Mesodermal cell (in vitro differentiated cells): ENCODE results near the gene RBMS3.
A peak's percentile ranks its signal among the peaks of the same experiment; 100 is the strongest.

ENCODE experiments used
- H3K27ac ChIP-seq: 2 replicates; pipeline ENCODE4 v1.7.0; 2013; ENCODE audit warnings: mild to moderate bottlenecking, low read depth, low read length, moderate library complexity; ENCODE audit not compliant: severe bottlenecking
- H3K36me3 ChIP-seq: 2 replicates; pipeline ENCODE4 v1.7.1; 2013; ENCODE audit warnings: mild to moderate bottlenecking, low read length, moderate library complexity; ENCODE audit not compliant: control insufficient read depth, insufficient read depth
- H3K4me1 ChIP-seq: one replicate; pipeline ENCODE4 v1.7.1; 2013; ENCODE audit warnings: mild to moderate bottlenecking, low read length; ENCODE audit not compliant: insufficient read depth, control insufficient read depth, poor library complexity, severe bottlenecking
- H3K4me3 ChIP-seq: 2 replicates; pipeline ENCODE4 v1.7.0; 2013; ENCODE audit warnings: low read length, control low read depth, mild to moderate bottlenecking; ENCODE audit not compliant: insufficient read depth, poor library complexity, severe bottlenecking; ENCODE audit errors: extremely low read depth
- H3K9me3 ChIP-seq: 2 replicates; pipeline ENCODE4 v1.7.1; 2013; ENCODE audit warnings: mild to moderate bottlenecking, low read length, moderate library complexity; ENCODE audit not compliant: control insufficient read depth
- WGBS, 2 experiments: methylation state at CpG; one replicate each; pipeline ENCODE4 v1.1.5; 2013; ENCODE audit warnings: missing lambda C conversion rate in 2 of 2; ENCODE audit not compliant: insufficient coverage in 2 of 2; 5-methylcytosine and 5-hydroxymethylcytosine counted together

The RBMS3 gene

DNA sequence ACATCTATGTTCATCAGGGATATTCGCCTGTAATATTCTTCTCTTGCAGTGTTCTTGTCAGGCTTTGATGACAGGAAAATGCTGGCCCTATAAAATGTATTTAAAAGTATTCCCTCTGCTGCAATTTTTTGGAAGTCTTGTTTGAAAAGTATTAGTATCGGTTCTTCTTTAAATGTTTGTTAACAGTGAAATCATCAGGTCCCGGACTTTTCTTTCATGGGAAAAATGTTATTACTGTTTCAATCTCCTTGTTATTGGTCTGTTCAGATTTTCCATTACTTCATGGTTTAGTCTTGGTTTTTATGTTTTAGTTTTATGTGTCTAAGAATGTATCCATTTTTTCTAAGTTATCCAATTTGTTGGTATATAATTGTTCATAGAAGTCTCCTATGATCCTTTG is 225.6 kb downstream of the RBMS3 start:
- no peaks in the 10 kb centered on the region for H3K4me1 ChIP-seq
- peaks cover 13% of the 10 kb centered on the region for H3K36me3 ChIP-seq
- H3K27ac ChIP-seq: no peak overlapping the region
- WGBS, 2 experiments: 89 to 100% methylated on average over 1 to 3 of the region's 3 CpGs
- peaks cover 9% of the 10 kb centered on the region for H3K9me3 ChIP-seq
- H3K4me3 ChIP-seq: no peak overlapping the region

DNA sequence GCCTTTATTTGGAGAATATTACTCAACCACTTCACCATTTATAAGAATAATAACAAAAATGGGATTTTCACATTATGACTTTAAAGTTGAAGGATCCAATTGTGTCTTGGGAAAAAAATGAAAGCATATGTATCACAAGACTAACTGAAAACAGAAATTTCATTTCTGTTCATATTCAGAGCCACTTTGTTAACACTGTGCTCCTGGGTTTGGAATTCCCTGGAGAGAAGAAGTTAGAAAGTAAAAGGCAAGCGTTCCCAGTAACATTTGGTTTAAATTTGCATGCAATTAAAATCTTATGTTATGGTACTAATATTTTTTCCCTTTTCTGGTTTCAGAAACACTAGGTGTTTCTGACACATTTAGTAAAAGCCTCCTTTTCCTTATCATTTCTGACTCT is 230.8 kb downstream of the RBMS3 start:
- Histone ChIP-seq H3K4me3 (no peak overlapping the region), H3K4me1 (peaks cover 32% of the 10 kb centered on the region), H3K9me3 (no peaks in the 10 kb centered on the region), H3K27ac (no peak overlapping the region), H3K36me3 (no peaks in the 10 kb centered on the region)
- no CpG with 5 or more reads among the region's 1 CpG for WGBS, 2 experiments

DNA sequence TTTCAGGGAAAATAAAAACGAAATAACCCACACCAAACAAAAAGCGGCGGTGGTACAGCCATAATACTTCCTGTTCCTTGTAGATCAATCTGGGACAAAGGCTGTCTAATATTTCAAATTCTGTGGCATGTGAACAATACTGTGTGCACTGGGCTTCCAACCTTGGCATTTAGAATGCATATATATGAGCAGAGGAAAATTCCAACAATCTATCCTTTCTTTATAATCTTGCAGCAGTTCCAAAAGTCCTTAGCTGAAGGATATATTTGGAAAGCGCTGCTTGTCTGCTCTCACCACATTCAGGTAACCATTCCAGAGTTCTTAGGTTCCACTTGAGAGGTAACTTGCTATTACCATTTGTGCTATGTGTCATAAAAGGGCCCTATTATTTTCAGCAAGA is 231.8 kb downstream of the RBMS3 start:
- Histone ChIP-seq H3K9me3 (no peaks in the 10 kb centered on the region), H3K36me3 (no peaks in the 10 kb centered on the region), H3K4me3 (no peak overlapping the region), H3K27ac (no peak overlapping the region), H3K4me1 (peaks cover 32% of the 10 kb centered on the region)
- 80 to 100% methylated on average over 1 to 3 of the region's 4 CpGs for WGBS, 2 experiments

DNA sequence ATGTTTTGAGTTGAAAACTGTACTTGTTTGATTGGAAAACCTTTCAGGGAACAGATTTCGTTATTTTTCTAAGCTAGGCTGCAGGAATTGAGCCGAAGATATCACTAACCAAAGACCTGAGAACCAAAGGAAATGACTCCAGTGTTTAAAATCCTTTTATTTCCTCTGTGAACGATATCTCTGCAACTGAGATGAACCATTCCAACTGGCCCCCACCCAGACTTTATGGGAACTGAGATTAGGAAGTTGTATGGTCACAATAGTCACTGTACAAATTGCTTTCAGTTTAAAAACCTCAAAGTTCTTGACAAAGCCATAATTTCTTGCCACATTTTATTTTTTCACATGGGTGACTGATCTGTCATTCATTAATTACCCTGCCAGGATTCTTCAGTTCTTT is 232.4 kb downstream of the RBMS3 start:
- no peak overlapping the region for H3K4me3 ChIP-seq
- H3K27ac ChIP-seq: peak overlapping the region; percentile 66
- H3K36me3 ChIP-seq: no peaks in the 10 kb centered on the region
- WGBS, 2 experiments: 94 to 100% methylated on average over 2 of the region's 3 CpGs
- peaks cover 32% of the 10 kb centered on the region for H3K4me1 ChIP-seq
- H3K9me3 ChIP-seq: no peaks in the 10 kb centered on the region

DNA sequence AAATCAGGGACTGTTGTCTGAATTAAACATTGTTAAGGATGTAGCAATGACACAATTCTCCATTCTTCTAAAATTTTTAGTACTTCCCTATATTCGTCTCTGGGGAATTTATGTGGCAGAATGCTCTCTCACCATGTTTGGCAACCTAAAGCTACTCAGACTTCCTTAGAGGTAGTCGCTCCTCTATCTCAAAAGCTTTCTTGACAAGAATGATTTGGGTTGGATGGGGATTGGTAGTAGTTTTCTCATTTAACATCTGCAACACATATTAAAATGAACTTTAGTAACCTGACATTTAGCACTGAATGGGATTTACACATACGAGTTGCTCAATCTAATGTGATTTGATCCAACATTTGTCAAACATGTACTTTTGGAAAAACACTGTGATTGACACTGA is 233.3 kb downstream of the RBMS3 start:
- WGBS, 2 experiments: no CpG with 5 or more reads among the region's 3 CpGs
- H3K9me3 ChIP-seq: no peaks in the 10 kb centered on the region
- no peak overlapping the region for H3K27ac ChIP-seq
- no peaks in the 10 kb centered on the region for H3K36me3 ChIP-seq
- H3K4me3 ChIP-seq: no peak overlapping the region
- peaks cover 35% of the 10 kb centered on the region for H3K4me1 ChIP-seq

DNA sequence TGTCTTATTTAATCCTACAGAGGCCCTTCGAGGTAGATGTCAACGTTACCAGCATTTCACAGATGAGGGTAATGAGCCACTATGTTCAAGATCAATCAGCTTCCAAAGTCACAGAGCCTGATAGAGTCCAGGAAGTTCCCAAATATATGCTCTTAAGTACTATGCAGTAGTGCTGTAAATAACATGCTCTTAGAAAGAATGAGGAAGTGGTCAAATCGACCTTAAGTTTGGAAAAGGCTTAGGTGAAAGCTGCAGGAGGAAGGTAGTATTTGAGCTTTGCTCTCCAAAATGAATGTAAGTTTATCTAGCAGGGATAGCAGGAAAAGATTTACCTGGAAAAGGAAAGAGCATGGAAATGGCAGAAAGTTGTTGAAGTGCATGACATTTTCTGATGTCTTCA is 234.0 kb downstream of the RBMS3 start:
- Histone ChIP-seq H3K4me3 (no peak overlapping the region), H3K27ac (peak overlapping the region; percentile 71), H3K4me1 (peaks cover 36% of the 10 kb centered on the region), H3K9me3 (no peaks in the 10 kb centered on the region), H3K36me3 (no peaks in the 10 kb centered on the region)
- WGBS, 2 experiments: 61 to 65% methylated on average over 2 to 3 of the region's 3 CpGs

DNA sequence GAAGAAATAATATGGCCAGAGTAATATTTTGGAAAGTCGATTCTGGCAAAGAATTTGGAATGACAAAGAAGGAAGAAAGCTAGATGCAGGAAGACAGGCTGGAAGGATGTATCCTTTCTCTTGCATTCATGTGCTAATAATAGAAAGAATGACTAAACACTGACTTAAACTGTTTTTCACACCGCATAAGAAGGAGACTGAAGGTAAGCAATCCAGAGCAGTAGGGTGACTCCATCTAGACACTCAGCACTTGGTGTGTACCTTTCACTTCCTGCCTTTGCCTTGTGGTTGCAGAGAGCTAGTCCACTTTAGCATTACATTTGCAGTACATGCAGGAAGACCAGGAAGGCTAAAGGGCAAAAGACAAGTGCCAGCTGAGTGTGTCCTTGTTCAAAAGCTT is 234.6 kb downstream of the RBMS3 start:
- H3K27ac ChIP-seq: peak overlapping the region; percentile 71
- H3K4me1 ChIP-seq: peaks cover 39% of the 10 kb centered on the region
- 0 to 14% methylated on average over 1 to 2 of the region's 2 CpGs for WGBS, 2 experiments
- H3K9me3 ChIP-seq: no peaks in the 10 kb centered on the region
- H3K36me3 ChIP-seq: no peaks in the 10 kb centered on the region
- no peak overlapping the region for H3K4me3 ChIP-seq

DNA sequence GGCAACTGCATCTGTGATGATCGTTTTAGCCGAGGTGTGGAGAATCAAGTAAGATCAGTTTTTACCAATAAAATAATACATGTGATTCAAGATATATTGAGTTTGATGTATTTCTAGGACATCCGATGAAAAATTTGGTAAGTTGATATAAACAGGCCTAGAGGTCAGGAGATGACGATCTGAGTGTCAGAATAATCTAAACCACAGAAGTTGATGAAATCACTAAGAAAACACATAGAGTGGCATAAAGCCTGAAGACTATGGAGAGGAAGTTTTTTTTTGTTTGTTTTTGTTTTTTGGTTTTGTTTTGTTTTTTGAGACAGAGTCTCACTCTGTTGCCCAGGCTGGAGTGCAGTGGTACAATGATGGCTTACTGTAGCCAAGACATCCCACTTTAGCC is 235.3 kb downstream of the RBMS3 start:
- H3K36me3 ChIP-seq: no peaks in the 10 kb centered on the region
- no peak overlapping the region for H3K4me3 ChIP-seq

DNA sequence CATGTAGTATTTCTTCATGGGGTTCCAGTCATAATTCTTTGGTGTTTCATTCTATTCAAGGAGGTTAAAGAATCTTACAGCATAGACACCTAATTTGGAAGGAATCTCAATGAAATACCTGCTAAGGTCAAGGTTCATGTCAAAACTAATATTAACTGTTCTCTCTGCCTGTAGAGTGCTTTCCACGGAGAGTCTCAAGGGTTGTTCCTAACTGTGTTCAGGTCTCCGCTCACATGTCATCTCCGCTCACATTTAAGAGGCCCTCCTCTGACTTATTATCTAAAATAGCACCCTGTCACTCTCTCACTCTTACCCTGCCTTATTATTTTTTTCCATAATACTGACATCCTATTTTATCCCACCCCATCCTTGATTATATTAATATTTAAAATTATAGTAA is 239.9 kb downstream of the RBMS3 start:
- 85 to 97% methylated on average over 3 of the region's 3 CpGs for WGBS, 2 experiments
- H3K9me3 ChIP-seq: no peaks in the 10 kb centered on the region
- H3K4me1 ChIP-seq: peaks cover 17% of the 10 kb centered on the region
- H3K27ac ChIP-seq: no peak overlapping the region
- no peak overlapping the region for H3K4me3 ChIP-seq
- no peaks in the 10 kb centered on the region for H3K36me3 ChIP-seq

More for the DNA sequence above, 235.3 kb downstream of the RBMS3 start:
- Histone ChIP-seq H3K27ac (no peak overlapping the region), H3K4me1 (peaks cover 42% of the 10 kb centered on the region), H3K9me3 (no peaks in the 10 kb centered on the region)
- no CpG with 5 or more reads among the region's 4 CpGs for WGBS, 2 experiments

DNA sequence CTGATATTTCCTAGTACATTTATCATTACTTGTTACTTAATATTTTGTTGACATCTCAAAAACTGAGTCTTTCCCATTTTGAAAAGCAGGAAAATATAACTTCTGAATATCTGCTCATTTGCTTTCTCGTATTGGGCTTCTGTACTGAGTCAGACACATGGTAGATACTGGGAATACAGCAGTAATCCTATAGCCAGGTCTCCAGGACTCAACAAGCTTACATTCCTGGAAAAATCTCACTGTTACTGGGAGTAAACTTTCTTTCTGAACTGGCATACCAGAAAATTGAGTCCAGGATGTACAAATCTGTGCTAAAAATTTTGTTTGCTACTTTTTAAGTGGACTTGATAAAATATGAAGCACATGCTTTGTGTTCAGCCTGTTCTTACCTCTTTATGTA is 240.4 kb downstream of the RBMS3 start:
- H3K4me3 ChIP-seq: no peak overlapping the region
- H3K4me1 ChIP-seq: peaks cover 15% of the 10 kb centered on the region
- no peaks in the 10 kb centered on the region for H3K36me3 ChIP-seq
- peak overlapping the region; percentile 5 for H3K27ac ChIP-seq
- 78% methylated on average over 1 of the region's 1 CpG; no CpG with 5 or more reads in 1 of the 2 experiments for WGBS, 2 experiments
- H3K9me3 ChIP-seq: no peaks in the 10 kb centered on the region

DNA sequence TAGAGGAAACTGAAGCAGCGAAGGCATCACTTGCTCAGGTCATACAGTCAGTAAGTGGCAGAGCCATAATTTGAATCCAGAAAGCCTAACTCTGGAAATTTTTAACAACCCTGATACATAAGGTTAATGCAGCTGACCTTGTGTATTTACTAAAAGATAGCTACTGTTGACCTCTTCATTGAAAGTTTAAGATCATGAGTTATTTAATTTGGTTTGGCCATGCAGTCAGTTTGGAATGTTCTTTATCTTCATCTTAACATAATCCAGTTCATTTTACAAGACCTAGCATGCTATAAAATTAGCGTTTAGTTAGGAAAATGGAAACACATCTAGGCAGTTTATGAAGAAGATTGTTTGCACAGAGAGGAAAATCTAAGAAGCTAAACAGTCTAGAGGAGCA is 240.9 kb downstream of the RBMS3 start:
- Histone ChIP-seq H3K4me3 (no peak overlapping the region), H3K4me1 (peaks cover 15% of the 10 kb centered on the region), H3K36me3 (no peaks in the 10 kb centered on the region), H3K9me3 (no peaks in the 10 kb centered on the region), H3K27ac (no peak overlapping the region)
- 93 to 100% methylated on average over 1 of the region's 2 CpGs for WGBS, 2 experiments
